CD4-positive, alpha-beta T cell treated with Interleukin-10 for 1 hour (primary cell): ENCODE data around the gene ABCA1.
"Not testable (repeated sequence)": the region's sequence is repeated elsewhere in the genome, so short reads cannot be mapped to it uniquely, and the experiment has no call there.

Source experiments
- DNase-seq: peaks from one replicate; pipeline ENCODE4 v3.0.0-alpha.2; 2020

The ABCA1 gene

DNA sequence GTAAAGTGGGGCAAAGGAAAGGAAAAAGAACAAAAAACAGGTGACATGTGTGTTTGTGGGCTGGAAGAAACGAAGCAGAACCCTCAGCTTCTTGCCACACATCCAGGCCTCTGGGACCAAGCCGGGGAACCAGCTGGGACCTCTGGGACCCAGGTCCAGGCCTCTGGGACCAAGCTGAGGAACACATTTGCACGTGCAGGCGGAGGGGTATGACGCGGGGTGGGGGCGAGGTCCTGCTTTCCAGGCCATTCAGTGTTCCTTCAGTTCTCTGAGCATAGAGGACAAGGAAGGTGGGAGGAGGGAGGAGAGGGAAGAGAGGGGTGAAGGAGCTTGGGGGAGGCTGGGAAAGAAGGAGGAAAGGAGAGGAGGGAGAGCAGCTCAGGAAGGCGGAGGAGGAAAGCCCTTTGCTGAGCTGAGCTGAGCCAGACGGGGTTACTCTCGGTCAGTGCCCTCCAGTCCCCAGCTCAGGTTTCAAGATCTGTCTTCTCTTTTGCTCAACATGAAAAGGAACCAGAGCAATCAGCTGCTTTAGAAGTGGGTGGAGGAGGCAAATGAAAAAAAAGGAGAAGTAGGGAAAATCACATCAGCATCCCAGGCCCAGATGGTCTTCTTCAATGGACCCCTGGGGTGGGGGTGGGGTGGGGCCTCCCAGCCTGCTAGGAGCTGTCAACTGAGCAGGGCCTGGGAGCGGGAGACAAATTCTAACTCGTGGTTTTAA is 59.1 kb downstream of the ABCA1 start:
- DNase-seq = no peak

DNA sequence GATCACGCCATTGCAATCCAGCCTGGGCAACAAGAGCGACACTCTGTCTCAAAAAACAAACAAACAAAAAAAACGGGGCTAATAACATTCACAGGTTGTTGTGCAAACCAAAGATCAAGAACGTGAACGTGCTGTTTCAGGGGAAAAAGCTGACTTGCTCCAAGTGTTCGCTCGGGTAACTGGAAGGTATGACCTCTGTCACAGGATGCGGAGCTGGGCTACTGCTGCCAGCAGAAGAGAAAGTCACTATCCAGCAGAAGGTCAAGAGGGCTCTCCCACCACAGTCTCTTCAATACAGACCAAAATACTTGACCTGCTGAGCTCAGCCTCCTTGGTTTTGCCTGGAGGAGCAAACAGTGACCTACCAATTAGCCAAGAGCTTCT is 59.7 kb downstream of the ABCA1 start:
- DNase-seq = no peak

DNA sequence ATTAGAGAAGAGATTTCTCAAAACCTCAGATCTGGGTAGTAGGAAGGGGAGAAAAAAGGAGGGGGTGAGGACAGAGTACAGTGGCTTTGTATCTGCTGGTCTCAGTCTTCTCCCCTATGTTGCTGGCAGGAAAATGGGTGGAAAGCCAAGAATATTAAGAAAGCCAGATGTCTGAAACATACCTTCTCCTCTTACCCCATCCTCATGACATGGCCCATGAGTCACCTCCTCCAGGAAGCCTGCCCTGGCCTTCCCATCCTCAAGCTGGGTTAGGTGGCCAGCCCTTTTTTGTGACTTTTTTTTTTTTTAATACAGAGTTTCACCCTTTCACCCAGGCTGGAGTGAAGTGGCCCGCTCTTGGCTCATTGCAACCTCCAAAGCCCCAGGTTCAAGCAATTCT is 61.8 kb downstream of the ABCA1 start:
- DNase-seq = no peak

DNA sequence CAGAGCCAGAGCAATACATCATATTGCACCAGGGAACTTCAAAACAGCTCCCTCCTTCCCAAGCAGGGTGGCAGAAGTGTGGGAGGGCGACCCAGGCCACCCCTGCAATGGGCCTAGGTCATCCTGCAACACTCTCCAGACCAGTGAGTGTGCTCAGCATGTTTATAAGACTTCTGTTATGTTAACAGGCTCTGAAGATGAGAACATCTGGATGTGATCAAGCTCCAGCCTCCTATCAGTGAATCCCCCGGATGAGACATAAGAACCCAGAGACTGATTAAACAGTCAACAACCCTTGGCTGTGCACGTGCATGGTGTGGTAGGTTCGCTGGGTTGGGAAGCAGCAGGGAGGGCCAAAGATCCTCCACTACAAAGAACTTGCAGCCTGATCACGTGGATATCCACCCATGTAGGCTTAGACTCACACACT is 63.3 kb downstream of the ABCA1 start:
- DNase-seq = no peak

DNA sequence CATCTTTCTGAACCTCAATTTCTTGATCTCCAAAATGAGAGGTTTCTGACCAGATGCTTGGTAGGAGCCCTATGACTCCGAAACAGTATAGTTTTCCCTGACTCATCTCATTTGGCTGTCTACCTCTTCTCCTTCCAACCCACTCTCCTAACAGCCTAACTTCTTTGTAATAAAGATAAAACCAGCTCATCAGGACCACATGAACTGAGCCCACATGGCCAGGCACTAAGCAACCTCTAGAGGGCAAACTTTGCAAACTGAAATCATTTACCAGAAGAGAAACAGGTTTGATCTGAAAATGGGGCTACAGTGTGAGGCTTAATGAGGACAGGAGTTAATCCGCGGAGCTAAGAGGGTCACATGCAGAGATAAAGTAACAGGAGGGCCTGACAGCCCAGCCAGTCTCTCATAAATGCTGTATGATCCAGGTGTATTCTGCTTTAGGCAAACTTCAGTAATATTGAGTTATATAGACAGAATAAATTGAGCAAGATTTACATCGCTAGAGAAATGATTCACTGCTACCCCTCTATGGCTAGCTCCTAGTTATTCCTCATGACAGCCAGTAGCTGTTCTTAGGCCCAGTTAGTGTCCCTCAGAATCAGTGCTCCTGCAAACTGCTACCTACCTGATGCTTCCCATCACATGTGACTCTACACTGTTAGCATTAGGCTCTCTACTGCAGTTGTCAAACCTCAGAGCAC is 64.6 kb downstream of the ABCA1 start:
- peak; percentile 71 for DNase-seq

DNA sequence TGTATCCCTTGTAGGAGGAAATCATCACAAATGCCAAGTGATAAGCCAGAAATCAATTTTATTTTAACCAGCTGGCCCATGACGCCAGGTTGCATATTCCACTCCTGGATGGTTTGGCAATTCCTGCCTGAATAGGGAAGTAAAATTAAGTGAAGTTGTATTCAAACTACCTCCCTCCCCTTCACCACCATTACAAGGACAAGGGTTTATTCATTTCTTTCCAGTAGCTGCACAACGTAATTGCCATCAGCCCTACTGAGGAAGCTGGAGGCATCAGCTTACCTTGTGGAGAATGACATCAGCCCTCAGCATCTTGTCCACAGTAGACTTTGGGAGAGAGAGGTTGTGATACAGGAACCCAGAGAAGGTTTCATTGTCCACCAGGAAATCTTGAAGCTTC is 66.6 kb downstream of the ABCA1 start:
- DNase-seq = no peak

DNA sequence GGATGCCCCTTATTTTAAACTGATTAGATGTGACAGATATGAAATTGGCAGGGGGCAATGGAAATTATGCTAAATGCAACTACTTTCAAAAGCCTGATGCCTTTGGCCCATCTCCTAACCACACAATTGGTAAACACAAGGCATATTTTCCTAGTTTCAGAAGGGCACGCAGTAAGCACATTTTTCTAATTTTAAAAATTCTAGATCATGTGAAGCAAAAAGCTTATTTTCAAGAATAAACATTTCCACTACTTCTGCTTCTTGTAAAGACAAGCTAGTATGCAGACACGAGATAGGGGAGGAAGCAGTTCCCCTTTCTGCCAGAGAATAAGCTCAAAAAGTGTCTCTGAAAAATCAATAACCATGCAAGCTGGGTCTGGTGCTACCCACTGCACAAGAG is 67.7 kb downstream of the ABCA1 start:
- DNase-seq = no peak

DNA sequence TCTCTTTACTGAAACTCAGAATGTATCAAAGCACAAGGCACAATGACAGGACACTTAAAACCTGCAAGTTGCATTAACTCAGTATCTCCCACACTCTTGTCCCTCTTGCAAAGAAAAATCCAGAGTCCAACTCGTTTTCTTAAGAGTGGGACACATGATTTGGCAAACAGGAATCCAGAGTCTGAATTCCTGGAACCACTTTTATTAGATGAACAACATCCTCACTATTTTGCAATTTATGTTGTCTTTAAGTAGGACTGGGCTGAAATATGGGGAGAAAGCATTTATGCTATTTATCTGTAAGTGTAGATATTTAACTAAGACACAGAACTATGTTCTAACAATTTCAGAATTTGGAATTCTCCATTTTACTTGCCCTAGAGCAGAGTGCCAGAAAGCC is 69.1 kb downstream of the ABCA1 start:
- DNase-seq = no peak

DNA sequence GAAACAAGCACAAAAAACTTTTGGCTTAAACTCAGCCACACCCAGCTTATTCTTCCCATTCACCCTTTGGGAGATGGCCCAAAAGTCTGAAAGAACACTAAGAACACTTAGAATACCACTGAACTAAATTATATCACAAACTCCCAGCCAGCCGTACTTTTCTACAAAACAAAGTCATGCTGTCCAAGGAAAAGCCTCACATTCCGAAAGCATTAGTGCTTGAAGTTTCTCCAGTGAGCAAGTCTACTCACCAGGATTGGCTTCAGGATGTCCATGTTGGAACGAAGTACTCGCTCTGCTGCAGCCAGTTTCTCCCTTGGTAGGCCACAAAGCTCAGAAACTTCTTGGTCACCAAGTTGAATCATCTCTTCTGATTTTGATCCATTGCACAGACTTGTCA is 69.7 kb downstream of the ABCA1 start:
- no peak for DNase-seq

DNA sequence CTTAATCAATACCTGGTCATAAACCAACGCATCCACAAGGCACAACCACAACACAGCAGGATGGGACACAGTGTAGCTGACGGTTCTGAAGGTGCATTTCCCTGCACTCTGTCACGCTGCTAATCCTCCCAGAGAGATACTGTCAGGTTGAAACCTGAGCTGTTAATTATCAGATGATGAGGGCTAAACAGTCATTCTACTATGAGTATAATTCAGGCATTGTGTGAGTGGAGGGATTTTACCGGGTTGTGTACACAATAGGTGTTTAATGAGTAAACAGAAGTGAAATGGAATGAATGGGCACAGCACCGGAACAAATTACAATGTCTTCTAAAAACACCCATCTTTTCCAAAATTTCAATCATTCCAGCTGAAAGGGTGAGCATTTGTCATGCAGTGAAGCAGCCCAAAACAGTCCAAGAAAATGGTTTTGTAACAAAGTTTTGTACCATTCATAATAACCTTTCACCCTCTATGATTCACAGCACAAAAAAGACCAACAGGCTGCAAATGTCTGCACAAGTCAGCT is 71.5 kb downstream of the ABCA1 start:
- DNase-seq = no peak

DNA sequence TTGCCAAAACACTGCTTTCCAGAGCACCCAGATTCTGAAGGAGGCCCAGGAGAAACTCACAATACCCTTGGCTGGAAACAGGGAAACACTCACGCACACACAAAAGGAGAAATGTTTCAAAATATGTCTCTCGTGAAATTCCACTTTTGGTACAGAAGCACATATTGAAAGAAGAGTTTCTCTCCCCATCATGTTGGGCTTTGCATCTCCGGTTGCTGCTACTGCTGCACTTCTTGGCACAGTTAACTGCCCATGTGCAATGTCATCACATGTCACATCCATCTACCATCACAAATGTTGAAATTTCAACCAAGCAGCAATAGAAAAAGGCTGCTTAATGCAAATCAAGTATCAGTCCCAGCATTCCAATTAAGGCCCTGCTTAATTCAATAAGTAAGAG is 72.1 kb downstream of the ABCA1 start:
- no peak for DNase-seq

DNA sequence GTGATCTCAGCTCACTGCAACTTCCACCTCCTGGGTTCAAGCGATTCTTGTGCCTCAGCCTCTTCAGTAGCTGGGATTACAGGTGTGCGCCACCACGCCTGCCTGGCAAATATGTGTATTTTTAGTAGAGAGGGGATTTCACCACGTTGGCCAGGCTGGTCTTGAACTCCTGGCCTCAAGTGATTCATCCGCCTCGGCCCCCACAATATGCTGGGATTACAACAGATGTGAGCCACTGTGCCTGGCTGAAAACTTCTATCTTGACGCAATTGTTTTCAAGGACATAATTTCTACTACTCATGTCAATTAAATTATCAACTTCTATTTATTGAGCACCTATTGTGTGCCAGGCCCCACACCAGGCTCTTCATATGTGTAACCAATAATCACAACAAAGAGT is 72.7 kb downstream of the ABCA1 start:
- DNase-seq = not testable (repeated sequence)

DNA sequence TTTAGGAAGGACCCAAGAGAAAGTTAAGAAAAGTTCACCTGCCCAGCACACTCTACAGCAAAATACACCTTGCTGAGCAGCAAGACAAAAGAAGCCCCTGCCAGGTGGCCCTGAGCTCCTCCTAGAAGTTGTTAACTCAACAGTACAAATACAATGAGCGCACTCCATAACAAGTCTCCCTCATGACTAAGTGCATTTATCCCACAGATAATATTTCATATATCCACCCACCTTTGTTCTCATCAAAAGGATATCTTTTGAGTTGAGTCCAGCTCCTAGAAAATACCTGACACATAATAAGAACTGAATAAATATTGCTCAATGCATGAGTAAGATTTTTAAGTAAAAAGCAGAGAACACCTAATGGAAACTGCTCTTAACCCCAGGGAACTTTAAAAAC is 73.3 kb downstream of the ABCA1 start:
- DNase-seq = no peak

DNA sequence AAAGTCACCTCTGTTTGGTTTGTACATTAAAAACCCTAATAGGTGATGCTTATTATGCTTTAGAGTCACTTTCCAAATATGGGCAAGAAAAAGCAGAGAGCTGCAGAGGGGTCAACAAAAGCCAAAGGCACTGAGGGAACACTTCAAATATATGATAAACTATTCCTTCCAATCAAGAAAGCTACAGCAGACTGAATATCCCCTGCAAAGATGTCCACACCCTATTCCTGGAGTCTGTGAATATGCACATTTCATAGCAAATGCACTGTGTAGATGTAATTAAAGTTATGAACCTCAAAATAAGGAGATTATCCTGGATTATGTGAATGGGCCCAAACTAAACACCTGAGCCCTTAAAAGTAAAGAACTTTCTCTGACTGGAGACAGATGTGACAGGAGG is 74.3 kb downstream of the ABCA1 start:
- DNase-seq = no peak

DNA sequence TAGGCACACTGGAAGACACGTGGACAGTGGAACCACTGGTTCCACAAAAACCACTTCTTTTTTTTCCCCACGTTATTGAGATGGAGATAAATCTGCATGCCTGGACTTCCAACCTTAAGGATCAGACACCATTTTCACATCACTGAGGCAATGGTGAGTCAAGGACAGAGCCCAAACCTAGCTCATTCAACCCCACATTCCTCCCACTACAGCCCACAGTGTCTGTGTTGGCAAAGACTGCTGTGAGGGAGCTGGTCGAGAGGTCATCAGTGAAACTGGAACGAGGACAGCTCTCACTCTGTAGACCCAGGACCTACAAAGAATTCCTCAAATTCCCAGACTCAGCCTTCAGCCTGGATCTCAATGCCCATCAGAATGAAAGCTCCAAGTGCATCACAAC is 74.8 kb downstream of the ABCA1 start:
- DNase-seq = no peak

DNA sequence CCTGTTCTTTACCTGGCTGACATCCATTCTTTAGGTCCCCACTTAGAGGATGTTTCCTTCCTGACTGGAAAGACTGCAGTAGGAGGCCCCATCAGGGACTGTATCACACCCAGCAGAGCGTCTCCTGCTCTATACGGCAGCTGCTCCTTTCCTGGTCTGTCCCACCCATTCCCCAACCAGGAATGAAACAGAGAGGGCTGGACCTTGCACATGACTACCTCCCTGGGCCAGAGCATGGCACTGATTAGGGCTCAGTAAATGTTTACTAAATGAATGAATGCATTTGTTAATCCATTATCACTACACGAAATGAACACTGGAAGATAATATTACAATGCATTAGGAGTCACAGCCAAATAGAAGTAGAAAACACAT is 76.4 kb downstream of the ABCA1 start:
- no peak for DNase-seq

DNA sequence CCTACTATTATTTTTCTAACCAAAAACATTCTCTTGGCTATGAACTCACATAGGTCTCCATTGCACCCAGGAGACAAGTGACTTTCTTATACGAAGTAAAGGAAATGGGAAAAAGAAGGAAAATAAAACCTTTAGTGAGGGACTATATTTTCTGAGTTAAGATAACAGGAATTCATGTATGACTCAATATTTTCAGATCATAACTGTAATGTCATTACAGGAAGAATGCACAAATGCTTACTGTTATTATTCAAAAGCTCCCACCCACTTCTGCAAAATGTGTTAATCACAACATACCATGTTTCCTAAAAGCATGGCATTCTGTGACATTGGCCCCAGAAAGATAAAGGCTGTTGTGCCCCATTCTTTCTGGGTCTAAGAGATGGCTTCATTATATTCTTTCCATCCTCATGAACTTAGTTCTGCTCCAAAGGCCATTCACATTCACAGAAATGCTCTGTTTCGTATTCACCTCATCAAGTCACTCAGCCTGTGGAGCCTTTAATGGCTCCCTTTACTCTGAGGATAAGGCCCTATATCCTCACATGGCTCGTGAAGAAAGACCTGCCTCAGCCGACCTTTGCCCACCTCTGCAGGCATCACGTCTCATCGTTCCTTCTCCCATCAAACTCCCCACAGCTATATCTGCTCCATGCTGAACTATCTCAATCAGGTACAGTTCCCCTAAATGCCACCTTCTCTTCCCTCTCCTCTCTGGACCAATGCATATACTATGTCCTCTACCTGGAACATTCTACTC is 77.0 kb downstream of the ABCA1 start:
- DNase-seq = no peak

DNA sequence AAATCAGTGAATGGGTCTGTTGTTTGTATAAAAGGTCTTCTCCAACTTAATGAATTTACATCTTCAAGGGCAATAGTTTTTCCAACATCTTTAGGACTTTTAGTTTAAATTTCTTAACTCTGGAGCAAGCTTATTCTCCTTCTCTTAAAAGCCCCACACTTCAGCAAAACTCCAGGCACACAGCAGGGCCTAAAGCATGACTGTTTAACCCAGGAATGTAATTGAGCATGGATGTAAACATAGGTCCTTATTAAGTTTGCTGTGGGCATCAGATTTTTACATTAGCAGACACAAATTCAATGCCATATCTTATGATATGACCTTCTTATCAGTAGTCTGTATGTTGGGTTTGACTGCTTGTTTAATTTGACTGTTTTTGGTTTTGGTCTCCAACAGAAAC is 78.9 kb downstream of the ABCA1 start:
- DNase-seq = no peak

DNA sequence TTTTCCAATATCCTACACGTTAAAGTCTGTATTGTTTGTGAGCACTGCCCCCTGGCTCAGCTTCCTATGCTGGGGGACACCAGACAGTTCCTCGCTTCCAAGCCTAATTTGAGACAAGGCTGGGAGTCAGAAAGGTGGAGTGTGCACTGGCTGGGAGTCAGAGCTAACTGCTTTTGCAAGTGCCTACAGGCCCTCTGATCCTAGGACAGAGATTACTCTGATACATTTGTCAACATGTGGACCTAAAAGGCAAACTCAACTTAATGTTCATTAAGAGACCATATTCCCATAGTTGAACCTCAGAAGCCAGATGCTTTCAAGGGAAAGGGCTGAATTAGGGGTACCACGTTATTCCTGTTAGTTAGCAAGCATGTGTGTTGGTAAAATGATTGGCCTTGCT is 83.2 kb downstream of the ABCA1 start:
- DNase-seq = no peak

DNA sequence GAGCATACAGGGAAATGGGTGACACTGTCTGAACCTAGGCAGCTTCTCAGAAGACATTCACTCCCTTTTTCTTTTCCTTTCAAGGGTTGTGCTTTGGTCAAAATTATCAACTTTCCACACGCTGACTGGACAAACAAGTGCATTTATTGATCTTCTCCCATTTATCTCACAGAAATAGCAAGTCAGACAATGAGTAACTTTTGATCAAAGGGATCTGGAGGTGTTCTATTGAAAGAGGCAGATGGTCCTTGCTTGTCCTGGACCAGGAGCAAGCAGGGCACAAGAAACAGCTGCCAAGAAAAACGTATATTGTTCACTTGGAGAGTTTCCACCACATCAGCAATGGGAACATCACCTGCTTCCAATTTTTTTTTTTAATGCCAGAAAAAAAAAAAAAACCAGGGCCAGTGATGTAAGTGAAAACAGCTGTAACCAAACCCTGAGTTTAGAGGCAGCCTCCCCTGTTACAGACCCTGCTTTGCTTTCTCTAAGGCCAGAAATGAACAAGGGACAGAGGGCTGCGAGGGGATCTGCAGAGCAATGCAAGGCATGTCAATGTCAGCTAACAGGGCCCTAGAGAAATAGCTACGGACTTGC is 84.2 kb downstream of the ABCA1 start:
- DNase-seq = no peak

DNA sequence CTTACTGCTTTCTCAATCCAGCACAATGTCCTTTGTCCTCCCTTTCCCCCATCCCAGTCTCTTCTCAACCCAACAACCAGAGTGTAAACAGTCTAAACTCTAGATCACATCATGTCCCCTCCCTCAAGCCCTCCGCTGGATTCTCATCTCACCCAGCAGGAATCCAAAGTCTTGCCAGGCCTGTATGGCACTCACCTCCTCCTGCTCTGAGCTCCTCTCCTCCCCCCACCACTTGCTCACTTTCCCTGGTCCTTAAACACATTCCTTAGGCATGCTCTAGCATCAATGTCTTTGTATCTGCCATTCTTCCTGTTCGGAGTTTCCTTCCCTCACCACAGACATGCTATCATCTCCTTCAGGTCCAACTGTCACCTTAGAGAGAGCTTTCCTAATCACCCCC is 85.3 kb downstream of the ABCA1 start:
- no peak for DNase-seq

DNA sequence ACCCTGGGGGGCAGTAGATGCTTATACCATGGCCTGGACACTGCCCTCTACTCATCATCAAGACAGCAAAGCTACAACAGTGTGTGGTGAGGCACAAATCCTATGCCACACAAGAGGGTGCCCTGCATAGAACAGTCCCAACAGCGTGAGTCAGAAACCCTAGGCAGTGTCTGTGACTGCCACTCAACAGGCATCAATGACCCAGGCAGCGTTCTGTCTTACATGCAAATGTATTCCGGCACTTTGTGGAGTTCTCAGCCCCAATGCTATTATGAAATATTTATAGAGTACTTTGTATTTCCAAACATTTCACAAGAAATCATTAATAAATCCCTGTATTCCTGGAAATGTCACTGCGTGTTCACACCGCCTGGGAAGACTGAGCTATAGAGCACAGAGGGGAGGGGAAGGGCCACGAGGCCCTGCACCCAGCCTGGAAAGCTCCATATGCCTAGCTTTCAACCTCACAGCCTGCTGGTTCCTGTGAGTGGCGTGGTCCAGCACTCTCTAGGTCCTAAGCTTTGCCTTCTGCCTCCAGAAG is 86.3 kb downstream of the ABCA1 start:
- no peak for DNase-seq

DNA sequence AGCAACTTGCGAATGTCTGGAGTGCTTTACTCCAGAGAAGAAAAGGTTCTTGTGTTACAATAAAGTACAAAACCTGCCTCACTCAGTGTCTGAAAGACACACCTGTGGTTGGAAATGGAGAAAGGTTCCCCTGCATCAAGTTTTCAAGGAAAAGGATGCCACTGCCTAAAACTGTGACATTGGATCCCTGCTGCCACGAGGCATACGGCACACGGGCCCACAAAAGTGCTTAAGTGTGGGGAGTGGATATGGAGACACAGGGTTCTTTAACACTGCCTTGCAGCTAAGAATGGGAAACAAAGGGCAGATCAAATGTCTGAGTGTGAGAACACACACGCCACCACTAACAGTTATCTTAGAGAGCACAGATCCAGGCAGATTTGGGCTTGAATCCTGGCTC is 89.0 kb downstream of the ABCA1 start:
- no peak for DNase-seq
